Measurements from ENCODE around the gene SULT1A3.
"Not testable (repeated sequence)": the region's sequence is repeated elsewhere in the genome, so short reads cannot be mapped to it uniquely, and the experiment has no call there.

Gene SULT1A3

GRCh38 chr16:30199049-30199448 is at the start of gene SULT1A3:
TSS of gene SULT1A3 (plus strand) at chr16:30199255. CDS start at chr16:30200729, 1,474 bp downstream.
- not testable (repeated sequence) for DNase-seq

DNA sequence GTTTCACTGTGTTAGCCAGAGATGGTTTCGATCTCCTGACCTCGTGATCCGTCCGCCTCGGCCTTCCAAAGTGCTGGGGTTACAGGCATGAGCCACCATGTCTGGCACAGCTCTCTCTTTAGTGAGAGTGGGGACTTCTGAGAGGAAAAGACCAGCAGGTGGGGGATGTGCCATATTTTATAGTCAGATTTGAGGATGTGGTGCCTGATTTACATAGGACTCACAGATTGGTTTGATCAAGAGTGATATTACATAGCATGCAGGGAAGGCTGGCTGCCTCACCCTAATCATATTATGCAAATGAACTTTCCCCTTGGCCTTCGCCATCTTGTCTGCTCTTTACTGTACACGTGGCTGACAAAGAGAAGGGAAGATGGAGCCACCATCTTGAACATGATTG is 48.0 kb upstream of the SULT1A3 start:
- DNase-seq = no peak

- DNase-seq = no peak
Observed at GRCh38 chr16:30152517-30152916, 46.5 kb upstream of the SULT1A3 start.

DNA sequence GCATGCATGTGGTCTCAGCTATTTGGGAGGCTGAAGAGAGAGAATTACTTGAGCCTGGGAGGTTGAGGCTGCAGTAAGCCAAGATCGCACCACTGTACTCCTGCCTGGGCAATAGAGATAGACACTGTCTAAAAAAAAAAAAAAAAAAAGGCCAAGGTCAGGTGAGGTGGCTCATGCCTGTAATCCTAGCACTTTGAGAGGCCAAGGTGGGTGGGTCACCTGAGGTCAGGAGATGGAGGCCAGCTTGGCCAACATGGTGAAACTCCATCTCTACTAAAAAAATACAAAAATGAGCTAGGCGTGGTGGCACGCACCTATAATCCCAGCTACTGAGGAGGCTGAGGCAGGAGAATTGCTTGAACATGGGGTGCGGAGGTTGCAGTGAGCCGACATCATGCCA is 43.9 kb upstream of the SULT1A3 start:
- no peak for DNase-seq

DNA sequence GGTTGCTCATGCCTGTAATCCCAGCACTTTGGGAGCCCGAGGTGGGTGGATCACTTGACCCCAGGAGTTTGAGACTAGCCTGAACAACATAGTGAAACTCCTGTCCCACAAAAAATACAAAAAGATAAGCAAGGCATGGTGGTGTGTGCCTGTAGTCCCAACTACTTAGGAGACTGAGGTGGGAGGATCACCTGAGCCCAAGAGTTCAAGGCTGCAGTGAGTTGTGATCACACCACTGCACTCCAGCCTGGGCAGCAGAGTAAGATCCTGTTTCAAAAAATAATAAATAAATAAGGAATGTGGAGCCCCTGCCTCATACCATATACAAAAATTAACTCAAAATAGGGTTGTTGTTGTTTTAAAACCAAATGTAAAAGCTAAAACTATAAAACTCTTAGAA is 41.8 kb upstream of the SULT1A3 start:
- DNase-seq = no peak

- no peak for DNase-seq
Observed at GRCh38 chr16:30163538-30163937, 35.5 kb upstream of the SULT1A3 start.

- no peak for DNase-seq
Observed at GRCh38 chr16:30166202-30166902, 32.7 kb upstream of the SULT1A3 start.

- not testable (repeated sequence) for DNase-seq
Observed at GRCh38 chr16:30168746-30169145, 30.3 kb upstream of the SULT1A3 start.

- DNase-seq = not testable (repeated sequence)
Observed at GRCh38 chr16:30169416-30169815, 29.6 kb upstream of the SULT1A3 start.

DNA sequence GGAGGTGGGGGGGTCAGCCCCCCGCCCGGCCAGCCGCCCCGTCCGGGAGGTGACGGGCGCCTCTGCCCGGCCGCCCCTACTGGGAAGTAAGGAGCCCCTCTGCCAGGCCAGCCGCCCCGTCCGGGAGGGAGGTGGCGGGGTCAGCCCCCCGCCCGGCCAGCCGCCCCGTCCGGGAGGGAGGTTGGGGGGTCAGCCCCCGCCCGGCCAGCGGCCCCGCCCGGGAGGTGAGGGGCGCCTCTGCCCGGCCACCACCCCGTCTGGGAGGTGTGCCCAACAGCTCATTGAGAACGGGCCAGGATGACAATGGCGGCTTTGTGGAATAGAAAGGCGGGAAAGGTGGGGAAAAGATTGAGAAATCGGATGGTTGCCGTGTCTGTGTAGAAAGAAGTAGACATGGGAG is 28.9 kb upstream of the SULT1A3 start:
- DNase-seq = not testable (repeated sequence)

- DNase-seq = no peak
Observed at GRCh38 chr16:30173054-30173453, 26.0 kb upstream of the SULT1A3 start.

DNA sequence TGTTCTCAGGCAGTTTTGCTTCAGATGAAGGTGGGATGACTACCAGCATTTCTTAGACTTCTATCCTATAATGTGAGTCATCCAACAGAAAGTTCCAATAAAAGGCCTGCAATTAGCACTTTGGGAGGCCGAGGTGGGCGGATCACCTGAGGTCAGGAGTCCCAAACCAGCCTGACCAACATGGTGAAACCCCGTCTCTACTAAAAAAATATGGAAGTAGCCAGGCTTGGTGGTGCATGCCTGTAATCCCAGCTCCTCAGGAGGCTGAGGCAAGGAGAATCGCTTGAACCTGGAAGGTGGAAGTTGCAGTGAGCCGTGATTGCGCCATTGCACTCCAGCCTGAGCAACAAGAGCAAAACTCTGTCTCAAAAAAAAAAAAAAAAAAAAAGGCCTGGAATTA is 22.2 kb upstream of the SULT1A3 start:
- not testable (repeated sequence) for DNase-seq

GRCh38 chr16:30179195-30179594 is 19.9 kb upstream of the SULT1A3 start:
- DNase-seq = no peak

- no peak for DNase-seq
Observed at GRCh38 chr16:30179931-30180330, 19.1 kb upstream of the SULT1A3 start.

DNA sequence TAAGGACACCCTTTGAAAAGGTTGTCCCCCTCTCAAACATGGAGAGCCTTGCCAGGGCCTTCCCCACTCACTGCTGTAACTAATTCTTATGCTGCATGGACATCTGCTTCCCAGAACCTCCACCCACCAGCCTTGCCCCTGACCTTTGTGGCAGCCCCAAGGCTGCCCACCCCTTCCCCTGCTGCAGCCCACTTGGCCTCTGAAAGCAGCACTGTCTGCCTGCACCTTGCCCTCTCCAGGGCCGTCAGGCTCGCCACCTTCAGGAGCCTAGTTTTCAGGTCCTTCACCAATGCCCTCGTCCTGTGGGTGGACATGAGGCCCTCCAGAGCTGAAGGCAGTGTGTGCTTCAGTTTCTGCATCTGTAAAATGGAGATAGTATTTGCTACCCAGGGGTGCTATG is 18.3 kb upstream of the SULT1A3 start:
- DNase-seq = no peak

DNA sequence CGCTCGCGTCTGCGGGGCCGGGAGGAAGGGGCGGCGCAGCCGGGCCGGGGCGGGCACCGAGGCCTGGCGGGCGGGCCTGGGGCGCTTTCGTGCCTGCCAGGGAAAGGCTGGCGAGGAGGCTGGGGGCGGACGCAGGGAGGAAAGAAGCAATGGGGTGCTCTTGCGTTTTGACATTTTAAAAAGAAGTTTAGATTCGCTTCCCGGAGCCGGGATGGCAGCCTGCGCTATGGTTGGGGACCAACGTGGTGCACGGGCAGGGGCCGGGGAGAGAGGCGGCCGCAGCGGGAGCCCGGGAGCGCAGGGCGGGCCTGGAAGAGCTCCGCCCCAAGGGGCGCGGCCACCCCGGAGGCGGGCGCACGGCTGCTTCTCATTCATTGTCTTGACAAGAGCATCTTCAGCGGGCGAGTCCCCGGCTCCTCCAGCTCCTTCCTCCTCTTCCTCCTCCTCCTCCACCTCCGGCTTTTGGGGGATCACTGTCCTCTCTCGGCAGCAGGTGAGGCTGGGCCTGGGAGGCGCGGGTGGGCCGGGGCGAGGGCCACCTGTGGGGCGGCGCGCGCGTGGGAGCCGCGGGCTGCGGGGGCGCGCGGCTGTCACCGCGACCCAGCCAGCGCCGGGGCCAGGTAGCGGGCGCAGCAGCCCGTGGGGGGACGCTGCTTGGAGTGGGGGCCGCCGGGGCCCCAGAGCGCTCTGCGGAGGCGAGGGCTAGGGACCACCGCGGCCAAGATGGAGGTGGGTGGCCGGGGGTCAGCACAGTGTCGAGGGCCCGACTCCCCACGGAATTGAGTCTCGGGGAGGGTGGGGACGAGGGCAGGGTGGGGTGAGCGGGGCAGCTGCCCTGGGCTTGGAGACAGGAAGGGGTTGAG is 15.6 kb upstream of the SULT1A3 start, which contains the start of gene CORO1A:
Gene CORO1A (plus strand): TSS at position 370 of the 863 bp plus-strand sequence. CDS start 1,608 bp downstream, outside the sequence.
- DNase-seq = peak; percentile 44

GRCh38 chr16:30184096-30184890 is 14.8 kb upstream of the SULT1A3 start:
- no peak for DNase-seq

GRCh38 chr16:30184891-30185682 is 14.0 kb upstream of the SULT1A3 start:
- no peak for DNase-seq

- DNase-seq = no peak
Observed at GRCh38 chr16:30185683-30186421, 13.2 kb upstream of the SULT1A3 start.

- no peak for DNase-seq
Observed at GRCh38 chr16:30186444-30186781, 12.6 kb upstream of the SULT1A3 start.

DNA sequence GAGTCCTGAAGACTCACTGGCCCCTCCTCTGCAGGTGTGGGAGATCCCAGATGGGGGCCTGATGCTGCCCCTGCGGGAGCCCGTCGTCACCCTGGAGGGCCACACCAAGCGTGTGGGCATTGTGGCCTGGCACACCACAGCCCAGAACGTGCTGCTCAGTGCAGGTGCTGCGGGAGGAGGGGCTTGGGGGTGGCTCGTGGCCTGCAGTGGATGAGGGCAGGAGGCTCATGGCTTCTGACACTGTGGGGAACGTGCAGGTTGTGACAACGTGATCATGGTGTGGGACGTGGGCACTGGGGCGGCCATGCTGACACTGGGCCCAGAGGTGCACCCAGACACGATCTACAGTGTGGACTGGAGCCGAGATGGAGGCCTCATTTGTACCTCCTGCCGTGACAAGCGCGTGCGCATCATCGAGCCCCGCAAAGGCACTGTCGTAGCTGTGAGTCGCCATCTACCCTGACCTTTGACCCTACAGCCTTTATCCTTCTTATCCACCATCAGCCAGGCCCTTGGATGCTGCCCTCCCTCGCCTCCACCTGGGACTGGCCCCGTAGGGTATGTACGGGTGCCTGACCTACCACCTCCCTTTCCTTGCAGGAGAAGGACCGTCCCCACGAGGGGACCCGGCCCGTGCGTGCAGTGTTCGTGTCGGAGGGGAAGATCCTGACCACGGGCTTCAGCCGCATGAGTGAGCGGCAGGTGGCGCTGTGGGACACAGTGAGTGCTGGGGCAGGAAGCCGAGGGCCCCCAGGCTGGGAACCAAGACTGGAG is 12.1 kb upstream of the SULT1A3 start:
- no peak for DNase-seq

Measured in NCI-H2107 (cell line).